HUES48 (cell line): ENCODE data around the gene NDP.

Experiments used
- H3K27ac ChIP-seq: one replicate; pipeline ENCODE4 v1.7.0; 2013; ENCODE audit warnings: low read depth, low read length, inconsistent platforms
- H3K27me3 ChIP-seq: 2 replicates; pipeline ENCODE4 v1.6.1; 2013; ENCODE audit warnings: mild to moderate bottlenecking, low read length; ENCODE audit not compliant: control insufficient read depth, insufficient read depth
- H3K36me3 ChIP-seq: 2 replicates; pipeline ENCODE4 v1.6.1; 2013; ENCODE audit warnings: low read length; ENCODE audit not compliant: control insufficient read depth, insufficient read depth
- H3K4me1 ChIP-seq: 2 replicates; pipeline ENCODE4 v1.6.1; 2013; ENCODE audit warnings: mild to moderate bottlenecking, low read length; ENCODE audit not compliant: control insufficient read depth, insufficient read depth
- H3K4me3 ChIP-seq: 2 replicates; pipeline ENCODE4 v1.5.1; 2013; ENCODE audit warnings: mild to moderate bottlenecking, low read depth, low read length
- H3K9ac ChIP-seq: 2 replicates; pipeline ENCODE4 v1.6.1; 2013; ENCODE audit warnings: mild to moderate bottlenecking, low read depth, low read length, moderate library complexity
- H3K9me3 ChIP-seq: 2 replicates; pipeline ENCODE4 v1.6.1; 2013; ENCODE audit warnings: low read length; ENCODE audit not compliant: control insufficient read depth, insufficient read depth

The NDP gene

DNA sequence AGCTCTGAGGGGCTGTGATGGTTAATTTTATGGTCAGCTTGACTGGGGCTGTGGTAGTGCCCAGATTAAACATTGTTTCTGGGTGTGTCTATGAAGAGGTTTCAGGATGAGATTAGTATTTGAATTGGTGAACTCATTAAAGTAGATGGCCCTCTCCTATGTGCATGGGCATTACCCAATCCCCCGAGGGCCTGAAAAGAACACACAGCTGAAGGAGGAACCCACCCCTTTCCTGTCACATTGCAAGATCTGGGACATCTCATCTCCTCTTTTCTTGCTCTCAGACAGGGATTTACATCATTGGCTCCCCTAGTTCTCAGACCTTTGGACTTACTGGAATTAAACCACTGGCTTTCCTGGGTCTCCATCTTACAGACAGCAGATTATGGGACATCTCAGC, 29.4 kb upstream of the NDP start:
- H3K36me3 ChIP-seq, result no peaks in the 10 kb centered on the region
- H3K4me1 ChIP-seq, result no peaks in the 10 kb centered on the region
- H3K9ac ChIP-seq, result no peak overlapping the region
- H3K9me3 ChIP-seq, result 0 out of 2 replicates have a peak, but pooled peaks cover 2% of the 10 kb centered on the region
- H3K4me3 ChIP-seq, result no peak overlapping the region
- no peaks in the 10 kb centered on the region for H3K27me3 ChIP-seq
- no peak overlapping the region for H3K27ac ChIP-seq

DNA sequence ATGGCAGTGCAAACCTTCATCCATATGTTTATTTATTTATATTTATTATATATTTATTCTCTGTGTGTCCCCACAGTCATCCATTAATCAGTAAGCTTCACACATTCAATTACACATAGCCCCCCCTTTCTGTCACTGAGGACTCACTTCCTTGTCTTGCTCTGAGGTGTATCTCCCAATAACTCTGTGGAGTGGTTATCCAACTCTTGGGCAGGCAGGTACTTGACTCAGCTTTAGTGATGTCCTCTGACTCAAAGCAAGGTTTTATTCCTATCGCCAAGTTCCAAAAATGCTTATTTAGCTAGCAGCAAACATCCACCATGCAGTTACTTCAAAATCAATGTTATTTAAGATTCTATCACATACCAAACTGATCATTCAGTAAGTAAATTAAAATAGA, 25.2 kb upstream of the NDP start:
- Histone ChIP-seq H3K4me3 (no peak overlapping the region), H3K9me3 (0 out of 2 replicates have a peak, but pooled peaks cover 2% of the 10 kb centered on the region), H3K36me3 (no peaks in the 10 kb centered on the region), H3K4me1 (no peaks in the 10 kb centered on the region), H3K27me3 (no peaks in the 10 kb centered on the region), H3K27ac (no peak overlapping the region), H3K9ac (no peak overlapping the region)

DNA sequence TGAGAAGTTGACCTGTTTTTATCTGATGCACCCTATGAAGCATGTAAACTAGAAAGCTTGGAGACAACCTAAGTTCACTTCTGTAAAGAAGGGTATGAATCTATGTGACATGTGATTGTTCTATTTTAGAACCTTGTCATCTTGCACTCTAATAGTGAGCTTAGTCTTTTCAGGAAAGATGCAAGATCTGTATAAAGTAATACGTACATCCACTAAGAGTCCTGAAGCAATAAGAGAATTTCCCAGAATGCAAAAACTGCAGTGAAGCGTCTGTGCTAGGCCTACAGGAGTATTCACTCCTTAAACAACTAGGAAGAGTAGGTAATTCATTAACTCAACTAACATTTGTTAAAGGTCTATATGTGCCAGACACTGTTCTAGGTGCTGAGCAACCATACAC, 23.3 kb upstream of the NDP start:
- Histone ChIP-seq H3K27me3 (no peaks in the 10 kb centered on the region), H3K4me3 (no peak overlapping the region), H3K27ac (no peak overlapping the region), H3K4me1 (no peaks in the 10 kb centered on the region), H3K36me3 (no peaks in the 10 kb centered on the region), H3K9ac (no peak overlapping the region), H3K9me3 (0 out of 2 replicates have a peak, but pooled peaks cover 2% of the 10 kb centered on the region)

GRCh38 chrX:43986083-43986482, 12.9 kb upstream of the NDP start:
- no peaks in the 10 kb centered on the region for H3K27me3 ChIP-seq
- no peak overlapping the region for H3K9ac ChIP-seq
- H3K4me3 ChIP-seq, result no peak overlapping the region
- H3K4me1 ChIP-seq, result no peaks in the 10 kb centered on the region
- no peak overlapping the region for H3K27ac ChIP-seq
- no peaks in the 10 kb centered on the region for H3K36me3 ChIP-seq
- H3K9me3 ChIP-seq, result no peaks in the 10 kb centered on the region

DNA sequence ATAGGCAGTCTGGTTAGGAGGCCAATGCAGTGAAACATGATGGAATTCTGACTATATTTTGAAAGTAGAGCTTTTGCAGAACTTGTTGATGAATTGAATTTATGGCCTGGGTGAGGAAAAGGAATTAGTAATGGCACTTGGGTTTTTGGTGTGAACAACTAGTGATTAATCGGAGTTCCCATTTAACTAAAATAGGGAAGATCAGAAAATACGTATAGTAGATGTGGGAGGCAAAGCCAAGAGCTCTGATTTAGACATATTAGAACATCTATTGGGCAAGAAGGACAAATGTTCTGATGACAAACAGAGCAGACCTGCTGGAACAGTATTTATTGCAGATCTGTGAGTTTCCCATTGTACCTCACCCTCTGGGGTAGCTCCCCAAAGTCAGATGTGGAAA, 12.3 kb upstream of the NDP start:
- no peak overlapping the region for H3K9ac ChIP-seq
- no peaks in the 10 kb centered on the region for H3K4me1 ChIP-seq
- H3K27ac ChIP-seq, result no peak overlapping the region
- H3K27me3 ChIP-seq, result no peaks in the 10 kb centered on the region
- no peaks in the 10 kb centered on the region for H3K9me3 ChIP-seq
- H3K36me3 ChIP-seq, result no peaks in the 10 kb centered on the region
- H3K4me3 ChIP-seq, result no peak overlapping the region

GRCh38 chrX:43978226-43978625, 5.0 kb upstream of the NDP start:
- Histone ChIP-seq H3K4me1 (peaks cover 10% of the 10 kb centered on the region), H3K27ac (no peak overlapping the region), H3K36me3 (no peaks in the 10 kb centered on the region), H3K9me3 (no peaks in the 10 kb centered on the region), H3K4me3 (no peak overlapping the region), H3K9ac (no peak overlapping the region), H3K27me3 (peaks cover 20% of the 10 kb centered on the region)

DNA sequence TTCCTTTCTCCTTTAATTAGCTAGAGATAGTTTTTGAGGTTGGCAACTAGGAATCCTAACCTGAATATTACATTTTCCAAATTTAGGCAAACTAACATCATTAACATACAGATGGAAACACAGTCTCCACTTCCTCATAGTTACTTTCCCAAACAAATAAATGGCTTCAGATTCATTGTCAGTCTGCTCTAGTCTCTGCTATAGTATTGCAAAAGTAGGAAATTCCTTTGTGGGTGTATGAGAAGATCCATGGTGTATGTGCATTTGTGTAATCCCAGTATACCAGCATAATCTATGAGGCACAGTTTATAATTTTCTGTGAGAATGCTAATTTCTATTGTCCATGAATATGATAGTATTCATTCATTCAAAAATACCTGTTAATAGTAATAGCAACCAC, 3.0 kb upstream of the NDP start:
- H3K36me3 ChIP-seq, result no peaks in the 10 kb centered on the region
- H3K9ac ChIP-seq, result no peak overlapping the region
- H3K4me3 ChIP-seq, result no peak overlapping the region
- H3K27me3 ChIP-seq, result peaks cover 36% of the 10 kb centered on the region
- no peaks in the 10 kb centered on the region for H3K9me3 ChIP-seq
- H3K27ac ChIP-seq, result no peak overlapping the region
- peaks cover 20% of the 10 kb centered on the region for H3K4me1 ChIP-seq

- H3K9ac ChIP-seq, result no peak overlapping the region
- H3K4me1 ChIP-seq, result peaks cover 20% of the 10 kb centered on the region
- H3K4me3 ChIP-seq, result no peak overlapping the region
- H3K9me3 ChIP-seq, result no peaks in the 10 kb centered on the region
- no peak overlapping the region for H3K27ac ChIP-seq
- H3K27me3 ChIP-seq, result peaks cover 36% of the 10 kb centered on the region
- H3K36me3 ChIP-seq, result no peaks in the 10 kb centered on the region
These were observed 2.6 kb upstream of the NDP start for GRCh38 chrX:43975796-43976195.

- Histone ChIP-seq H3K27ac (no peak overlapping the region), H3K4me3 (no peak overlapping the region), H3K9me3 (no peaks in the 10 kb centered on the region), H3K9ac (no peak overlapping the region), H3K4me1 (peaks cover 29% of the 10 kb centered on the region), H3K27me3 (peaks cover 42% of the 10 kb centered on the region), H3K36me3 (no peaks in the 10 kb centered on the region)
These were observed 1.7 kb upstream of the NDP start for GRCh38 chrX:43974741-43975465.

GRCh38 chrX:43974100-43974475, 898 bp upstream of the NDP start:
- no peak overlapping the region for H3K27ac ChIP-seq
- H3K36me3 ChIP-seq, result no peaks in the 10 kb centered on the region
- H3K4me3 ChIP-seq, result peak overlapping the region; percentile 62
- no peak overlapping the region for H3K9ac ChIP-seq
- peaks cover 37% of the 10 kb centered on the region for H3K4me1 ChIP-seq
- no peaks in the 10 kb centered on the region for H3K9me3 ChIP-seq
- peaks cover 42% of the 10 kb centered on the region for H3K27me3 ChIP-seq

GRCh38 chrX:43971966-43972961, 926 bp downstream of the NDP start:
- Histone ChIP-seq H3K27me3 (peaks cover 42% of the 10 kb centered on the region), H3K36me3 (no peaks in the 10 kb centered on the region), H3K4me3 (peak overlapping the region; percentile 62), H3K9ac (no peak overlapping the region), H3K4me1 (peaks cover 41% of the 10 kb centered on the region), H3K9me3 (no peaks in the 10 kb centered on the region), H3K27ac (no peak overlapping the region)
